Right cardiac atrium (tissue), 5 donors: ENCODE results near the gene TSPAN1. TPM values are rescaled to one million over a fixed set of nuclear protein-coding genes. Genes with fewer than 3 reads are reported as not detected.

Source experiments
- ATAC-seq, 2 donors: fragments of 200-7000 bp; cut with Tn5 transposase; one replicate each; pipeline versions ENCODE4 v1.8.0 to v1.9.1; 2020; ENCODE audit warnings: moderate library complexity in 2 of 2, mild to moderate bottlenecking in 1 of 2
- DNase-seq, 3 donors: peaks; one replicate each; pipeline ENCODE4 v3.0.0-alpha.2; 2020
- H3K27ac ChIP-seq: one replicate; pipeline ENCODE4 v1.5.1; 2013; ENCODE audit warnings: mild to moderate bottlenecking, low read length, control low read depth, moderate library complexity
- H3K27me3 ChIP-seq: one replicate; pipeline ENCODE4 v1.6.1; 2013; ENCODE audit not compliant: control insufficient read depth, insufficient read depth
- H3K4me1 ChIP-seq: one replicate; pipeline ENCODE4 v1.6.1; 2013; ENCODE audit warnings: low read length; ENCODE audit not compliant: control insufficient read depth, insufficient read depth
- H3K4me3 ChIP-seq: one replicate; pipeline ENCODE4 v1.5.1; 2013; ENCODE audit warnings: low read length, control low read depth
- H3K9me3 ChIP-seq: one replicate; pipeline ENCODE4 v1.6.1; 2013; ENCODE audit warnings: low read length; ENCODE audit not compliant: control insufficient read depth
- WGBS: extraction: QIAGEN DNeasy Blood & Tissue Kit; methylation state at CpG from one replicate; pipeline ENCODE4 v1.1.7; 2013; 5-methylcytosine and 5-hydroxymethylcytosine counted together
- intact Hi-C, 4 donors: fragments of 100-400 bp; cut with DNase I; formaldehyde crosslinking; loops; one replicate each; pipeline versions ENCODE4 v1.11.0 to v1.14.0; 2022 to 2023
- polyA plus RNA-seq: library from polyadenylated mRNA; stranded (reverse); fragments of 200-250 nt; gene quantifications from one replicate; pipeline ENCODE4 v1.2.3, GENCODE V29; 2013
- total RNA-seq, 4 donors: library from RNA; stranded (reverse); fragmentation: NEBNext Ultra II Directional; extraction: Animal tissue kit (Norgen Biotek cat#: 25700); gene quantifications; one replicate each; pipeline ENCODE4 v1.2.1, GENCODE V29; 2021
- donor health status: healthy with polysubstance abuse.
- donor health status: DM: no; HTN: yes; CAD: no.
- donor health status: DM: no; HTN: no; CAD: no.
- donor health status: DM: no; HTN: yes; CAD: no; lungs with severe emphysema.
- donor health status: DM: yes; HTN: yes; CAD: no.

The TSPAN1 gene
- total and polyA plus RNA-seq, 5 donors = 1.0 to 2.4 (median 1.3) TPM

DNA sequence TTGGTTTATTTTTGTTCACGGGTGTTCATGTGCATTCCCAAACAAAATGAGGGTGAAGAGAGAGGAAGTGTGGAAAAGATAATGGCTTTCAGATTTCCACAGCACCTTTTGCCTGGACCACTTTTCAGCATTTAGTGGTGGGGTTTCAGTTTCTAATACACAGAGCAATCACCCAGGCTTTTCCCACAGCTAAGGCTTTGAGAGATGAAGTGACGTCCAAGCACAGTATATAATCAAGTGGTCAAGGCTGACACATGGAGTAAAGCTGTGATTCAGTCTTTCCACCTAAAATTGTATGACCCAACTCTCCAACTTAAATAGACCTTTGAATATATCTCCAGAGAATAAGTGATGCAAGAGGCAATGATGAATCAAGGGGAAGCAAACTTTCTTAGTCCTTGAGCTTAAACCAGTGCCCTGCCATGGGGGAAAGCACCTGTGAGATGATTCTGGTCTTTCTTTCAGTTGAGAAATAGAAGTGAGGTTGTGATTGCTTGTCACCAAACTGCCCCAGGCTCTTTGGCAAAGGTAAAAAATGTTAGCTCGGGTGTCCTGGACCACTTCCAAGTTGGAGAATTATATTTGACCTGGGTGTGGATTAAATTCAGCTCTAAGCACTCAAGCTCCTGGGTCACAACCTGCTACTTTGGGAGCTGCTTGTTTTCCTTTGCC is 40.1 kb upstream of the TSPAN1 start:
- no peaks in the 10 kb centered on the region for H3K9me3 ChIP-seq
- no peaks in the 10 kb centered on the region for H3K27me3 ChIP-seq
- ATAC-seq (no peak), DNase-seq (no peak)
- intact Hi-C loops = loop anchor here in 2 of 4 donors (5.0 kb wide), 2 partner anchors 38 to 43 kb away; partner anchors contain the start of genes P3R3URF (in 1 of the 2) and TSPAN1 (in 1 of the 2)
- no peak overlapping the region for H3K4me3 ChIP-seq
- peak overlapping the region; percentile 74 for H3K27ac ChIP-seq
- WGBS = 32% methylated on average over 3 of the region's 3 CpGs
- peaks cover 9% of the 10 kb centered on the region for H3K4me1 ChIP-seq

DNA sequence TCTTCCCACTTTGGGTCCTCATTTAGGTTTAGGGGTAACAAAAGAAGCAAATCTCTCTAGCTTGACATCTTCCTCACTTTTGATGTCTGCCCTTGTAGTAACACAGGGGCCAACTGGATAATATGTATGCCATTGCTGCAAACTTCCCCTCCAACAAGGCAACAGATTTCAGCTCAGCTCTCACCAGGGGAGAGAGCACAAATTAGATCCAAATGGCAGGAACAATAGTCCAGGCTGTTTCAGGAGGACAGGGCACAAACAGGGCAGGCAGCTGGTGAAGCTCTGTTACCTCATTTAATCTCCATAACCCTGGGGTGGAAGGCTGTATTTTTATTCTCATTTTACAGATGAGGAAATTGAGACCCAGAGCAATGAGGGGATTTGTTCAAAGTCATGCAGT is 38.2 kb upstream of the TSPAN1 start:
- peaks cover 9% of the 10 kb centered on the region for H3K4me1 ChIP-seq
- H3K27ac ChIP-seq = peak overlapping the region; percentile 38
- no peak overlapping the region for H3K4me3 ChIP-seq
- H3K9me3 ChIP-seq = no peaks in the 10 kb centered on the region
- ATAC-seq = no peak
- no peaks in the 10 kb centered on the region for H3K27me3 ChIP-seq
- intact Hi-C loops = no loop called here
- DNase-seq = no peak

DNA sequence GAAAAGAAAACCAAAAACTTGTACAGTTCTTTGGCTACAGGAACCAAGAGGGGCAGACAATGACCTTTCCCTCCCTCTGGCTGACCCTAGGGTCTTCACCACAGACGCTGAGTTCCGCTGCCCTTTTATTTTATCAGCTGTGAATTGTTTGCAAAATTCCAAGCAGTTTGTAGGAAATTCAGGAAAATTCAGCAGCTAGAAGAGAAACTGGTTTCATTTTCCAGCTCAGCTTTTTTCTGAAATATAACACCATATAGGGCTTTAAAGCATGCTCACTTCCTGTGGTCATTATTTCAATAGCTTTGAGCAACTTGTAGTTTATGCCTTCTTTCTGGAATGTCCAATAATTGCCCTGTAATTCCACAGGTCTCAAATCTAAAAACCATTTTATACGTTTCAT is 37.0 kb upstream of the TSPAN1 start:
- ATAC-seq (peak in 1 of 2 donors; percentile 5), DNase-seq (no peak)
- intact Hi-C loops = no loop called here
- Histone ChIP-seq H3K9me3 (no peaks in the 10 kb centered on the region), H3K27me3 (no peaks in the 10 kb centered on the region), H3K4me1 (peaks cover 9% of the 10 kb centered on the region), H3K27ac (peak overlapping the region; percentile 20), H3K4me3 (no peak overlapping the region)
- 38% methylated on average over 3 of the region's 3 CpGs for WGBS

DNA sequence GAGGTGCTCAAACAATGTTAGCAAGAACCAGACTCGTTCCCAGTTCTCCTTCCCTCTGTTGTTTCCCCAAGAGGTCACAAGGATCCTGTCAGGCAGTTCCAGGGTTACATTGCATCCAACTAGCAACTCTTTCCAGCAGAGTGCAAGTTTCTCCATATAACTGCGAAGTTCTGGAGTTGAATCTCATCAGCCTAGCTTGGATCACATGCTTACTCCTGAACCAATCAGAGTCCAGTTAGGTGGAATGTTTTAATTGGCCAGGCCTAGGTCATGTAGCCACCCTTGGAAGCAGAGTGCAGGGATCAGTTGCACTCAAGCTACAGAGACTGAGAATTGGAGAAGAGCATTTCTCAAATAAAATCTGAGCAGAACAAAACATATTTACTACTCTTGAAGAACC is 26.6 kb upstream of the TSPAN1 start:
- intact Hi-C loops = no loop called here
- H3K27me3 ChIP-seq = no peaks in the 10 kb centered on the region
- H3K4me3 ChIP-seq = no peak overlapping the region
- H3K27ac ChIP-seq = no peak overlapping the region
- DNase-seq = no peak
- no peaks in the 10 kb centered on the region for H3K9me3 ChIP-seq
- 68% methylated on average over 2 of the region's 2 CpGs for WGBS
- H3K4me1 ChIP-seq = peaks cover 2% of the 10 kb centered on the region
- no peak for ATAC-seq

- H3K4me3 ChIP-seq = no peak overlapping the region
- no peaks in the 10 kb centered on the region for H3K27me3 ChIP-seq
- no peaks in the 10 kb centered on the region for H3K9me3 ChIP-seq
- DNase-seq (no peak), ATAC-seq (peak; percentile 65 to 79)
- H3K4me1 ChIP-seq = peaks cover 2% of the 10 kb centered on the region
- intact Hi-C loops = no loop called here
- no peak overlapping the region for H3K27ac ChIP-seq
- 62% methylated on average over 2 of the region's 2 CpGs for WGBS
Observed at GRCh38 chr1:46150085-46150484, 24.8 kb upstream of the TSPAN1 start.

DNA sequence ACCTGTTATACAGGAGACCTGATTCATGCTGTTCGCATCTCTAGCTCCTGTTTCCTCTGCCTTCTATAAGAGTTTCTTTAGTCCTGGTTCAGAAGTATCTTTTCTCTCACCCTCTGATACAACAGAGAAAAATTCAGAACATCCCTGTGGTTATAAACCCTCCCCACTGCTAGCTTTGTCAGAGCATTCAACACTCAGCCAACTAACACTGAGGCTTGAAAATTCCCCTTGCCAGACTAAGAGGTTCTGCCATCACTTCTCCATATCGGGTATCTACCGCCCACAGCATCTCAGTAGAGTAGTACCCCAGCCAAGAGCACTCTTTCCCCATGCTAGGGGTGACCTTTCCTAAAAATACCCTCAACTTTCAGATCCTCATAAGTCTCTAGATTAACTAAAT is 22.9 kb upstream of the TSPAN1 start:
- intact Hi-C loops = no loop called here
- ATAC-seq (no peak), DNase-seq (no peak)
- WGBS = 72% methylated on average over 3 of the region's 3 CpGs
- Histone ChIP-seq H3K9me3 (no peaks in the 10 kb centered on the region), H3K4me1 (peaks cover 2% of the 10 kb centered on the region), H3K4me3 (no peak overlapping the region), H3K27ac (no peak overlapping the region), H3K27me3 (no peaks in the 10 kb centered on the region)

DNA sequence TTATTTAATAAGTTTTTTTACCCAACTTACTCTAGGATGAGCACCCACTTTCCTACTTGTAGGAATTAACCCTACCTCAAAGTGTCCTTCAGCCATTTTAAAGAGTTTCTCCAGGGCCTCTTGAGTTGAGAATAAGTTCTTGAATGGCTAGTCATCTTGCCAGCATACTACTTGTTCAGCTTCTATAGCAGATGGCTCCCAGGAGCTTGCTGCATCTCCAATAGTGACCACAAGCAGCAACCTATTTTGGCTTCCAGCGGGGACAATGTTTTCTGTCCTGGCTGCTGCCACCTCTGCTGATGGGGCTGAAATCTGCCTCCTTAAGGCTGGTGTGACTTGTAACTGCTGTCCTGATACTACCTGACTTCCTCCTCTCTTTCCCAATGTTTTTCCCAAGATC is 21.7 kb upstream of the TSPAN1 start:
- H3K4me1 ChIP-seq = peaks cover 2% of the 10 kb centered on the region
- ATAC-seq (no peak), DNase-seq (no peak)
- intact Hi-C loops = no loop called here
- H3K27ac ChIP-seq = no peak overlapping the region
- no peaks in the 10 kb centered on the region for H3K9me3 ChIP-seq
- H3K4me3 ChIP-seq = no peak overlapping the region
- 92% methylated on average over 1 of the region's 1 CpG for WGBS
- no peaks in the 10 kb centered on the region for H3K27me3 ChIP-seq

DNA sequence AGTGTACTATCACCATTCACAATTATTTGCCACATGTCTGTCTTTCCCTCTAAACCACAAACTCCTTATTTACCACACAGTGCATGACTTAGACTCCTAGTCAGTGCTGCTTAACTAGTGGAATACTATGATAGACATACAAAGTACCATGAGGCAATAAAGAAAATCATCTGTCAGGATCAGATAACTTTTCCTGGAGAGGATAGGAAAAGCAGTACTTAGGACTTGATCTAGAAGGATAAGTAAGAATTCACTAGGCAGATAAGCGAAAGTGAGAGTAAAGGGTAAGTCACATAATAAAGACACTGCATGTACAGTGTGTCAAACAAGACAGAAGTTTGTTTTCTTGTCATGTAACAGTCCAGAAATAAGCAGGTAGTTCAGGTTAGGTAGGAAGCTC is 21.2 kb upstream of the TSPAN1 start:
- intact Hi-C loops = no loop called here
- 97% methylated on average over 1 of the region's 1 CpG for WGBS
- H3K27me3 ChIP-seq = no peaks in the 10 kb centered on the region
- no peak overlapping the region for H3K27ac ChIP-seq
- DNase-seq = no peak
- no peaks in the 10 kb centered on the region for H3K9me3 ChIP-seq
- peaks cover 2% of the 10 kb centered on the region for H3K4me1 ChIP-seq
- H3K4me3 ChIP-seq = no peak overlapping the region
- ATAC-seq = no peak

DNA sequence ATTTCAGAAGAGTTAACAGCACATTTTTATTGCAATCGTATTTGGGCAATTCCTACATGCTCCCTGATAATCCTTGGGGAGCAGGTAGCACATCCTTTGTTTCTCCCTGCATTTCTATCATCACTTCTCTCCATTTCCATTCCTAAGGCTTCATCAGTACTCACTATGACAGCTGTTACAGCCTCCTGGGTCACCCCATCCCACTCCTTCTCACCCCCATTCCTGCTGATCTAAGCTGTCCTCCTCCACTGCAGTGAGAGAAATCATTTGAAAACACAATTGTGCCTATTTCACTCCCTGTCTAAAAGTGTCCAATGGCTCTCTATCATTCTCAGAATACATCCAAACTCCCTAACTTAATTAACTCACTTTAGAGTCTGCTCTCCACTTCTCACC is 17.0 kb upstream of the TSPAN1 start:
- no peak overlapping the region for H3K4me3 ChIP-seq
- DNase-seq = no peak

GRCh38 chr1:46158312-46159281 is 16.3 kb upstream of the TSPAN1 start:
- ATAC-seq (no peak), DNase-seq (no peak)
- H3K9me3 ChIP-seq = no peaks in the 10 kb centered on the region
- no peak overlapping the region for H3K27ac ChIP-seq
- intact Hi-C loops = no loop called here
- no peaks in the 10 kb centered on the region for H3K27me3 ChIP-seq
- 88% methylated on average over 13 of the region's 13 CpGs for WGBS
- no peaks in the 10 kb centered on the region for H3K4me1 ChIP-seq
- no peak overlapping the region for H3K4me3 ChIP-seq

More for the DNA sequence above, 17.0 kb upstream of the TSPAN1 start:
- no peak for ATAC-seq
- intact Hi-C loops = no loop called here
- Histone ChIP-seq H3K4me1 (no peaks in the 10 kb centered on the region), H3K27me3 (no peaks in the 10 kb centered on the region), H3K27ac (no peak overlapping the region), H3K9me3 (no peaks in the 10 kb centered on the region)
- WGBS = 76% methylated on average over 1 of the region's 1 CpG

DNA sequence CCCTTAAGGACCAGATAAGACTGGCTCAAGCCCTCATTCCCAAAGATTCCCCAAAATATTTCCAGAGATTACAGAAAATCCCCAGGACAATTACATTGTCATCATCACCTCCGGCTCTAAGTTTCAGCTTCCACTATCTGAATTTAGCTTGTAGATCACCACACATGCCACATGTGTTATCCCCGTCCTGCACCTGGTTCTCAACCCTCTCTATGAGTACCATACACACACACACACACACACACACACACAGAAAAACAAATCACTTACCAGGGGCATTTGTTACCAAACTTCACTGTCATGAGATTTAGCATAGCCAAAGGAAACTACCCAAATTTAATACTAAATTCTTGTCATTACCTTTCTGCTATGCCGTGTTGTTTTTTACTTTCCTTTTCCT is 15.4 kb upstream of the TSPAN1 start:
- WGBS = 54% methylated on average over 3 of the region's 3 CpGs
- Histone ChIP-seq H3K27me3 (no peaks in the 10 kb centered on the region), H3K4me3 (no peak overlapping the region), H3K9me3 (no peaks in the 10 kb centered on the region), H3K27ac (no peak overlapping the region), H3K4me1 (no peaks in the 10 kb centered on the region)
- ATAC-seq (no peak), DNase-seq (no peak)
- intact Hi-C loops = no loop called here
